ENCODE results near the gene NOL3. TPM values are rescaled to one million over a fixed set of nuclear protein-coding genes. Genes with fewer than 3 reads are reported as not detected.

Gene NOL3
- total RNA-seq, 1 donor from 2014 or later, result 86.3 TPM

DNA sequence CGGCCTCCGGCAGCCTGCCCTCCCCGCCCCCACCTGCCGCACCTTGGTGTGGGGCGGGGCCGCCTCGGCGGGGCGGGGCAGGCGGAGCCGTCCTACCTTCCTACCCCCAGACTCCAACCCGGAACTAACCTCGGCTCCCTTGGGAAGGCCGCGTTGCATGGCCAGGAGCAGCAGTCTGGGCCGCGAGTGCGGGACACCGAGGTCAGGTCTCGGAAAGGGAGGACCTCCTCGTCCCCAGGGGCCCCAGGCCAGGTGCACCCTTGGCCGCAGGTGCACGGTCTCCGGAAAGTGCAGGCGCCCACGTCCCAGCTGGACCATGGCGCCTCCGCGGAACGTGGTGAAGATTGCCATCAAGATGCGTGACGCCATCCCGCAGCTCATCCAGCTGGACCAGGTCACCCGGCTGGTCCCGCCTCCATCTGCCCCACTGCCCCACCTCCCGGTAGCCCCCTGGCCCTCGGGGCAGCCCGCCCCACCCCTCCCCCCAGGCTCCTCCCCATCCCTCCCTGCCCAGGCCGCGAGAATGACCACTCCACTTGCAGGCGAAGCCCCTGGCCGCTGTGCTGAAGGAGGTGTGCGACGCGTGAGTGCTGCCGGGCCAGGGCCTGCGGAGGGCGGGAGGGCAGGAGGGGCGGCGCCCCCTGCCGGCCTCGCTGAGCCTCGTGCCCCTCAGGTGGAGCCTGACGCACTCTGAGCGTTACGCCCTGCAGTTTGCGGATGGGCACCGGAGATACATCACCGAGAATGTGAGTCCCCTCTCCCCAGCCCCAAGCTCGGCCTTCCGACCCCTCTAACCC, 28.9 kb downstream of the NOL3 start, which contains the start of gene ELMO3:
Gene ELMO3 (plus strand): TSS at position 121 of the 797 bp plus-strand sequence. CDS start 196 bp downstream, at position 317.
- intact Hi-C loops (cut with DNase I), result no loop called here

GRCh38 chr16:67199808-67200198, 29.5 kb downstream of the NOL3 start:
- intact Hi-C loops (cut with DNase I), result no loop called here
- DNase-seq (ENCODE audit: low spot score), result no peak

More for the DNA sequence above, 28.9 kb downstream of the NOL3 start, which contains the start of gene ELMO3:
- no peak for DNase-seq (ENCODE audit: low spot score)

DNA sequence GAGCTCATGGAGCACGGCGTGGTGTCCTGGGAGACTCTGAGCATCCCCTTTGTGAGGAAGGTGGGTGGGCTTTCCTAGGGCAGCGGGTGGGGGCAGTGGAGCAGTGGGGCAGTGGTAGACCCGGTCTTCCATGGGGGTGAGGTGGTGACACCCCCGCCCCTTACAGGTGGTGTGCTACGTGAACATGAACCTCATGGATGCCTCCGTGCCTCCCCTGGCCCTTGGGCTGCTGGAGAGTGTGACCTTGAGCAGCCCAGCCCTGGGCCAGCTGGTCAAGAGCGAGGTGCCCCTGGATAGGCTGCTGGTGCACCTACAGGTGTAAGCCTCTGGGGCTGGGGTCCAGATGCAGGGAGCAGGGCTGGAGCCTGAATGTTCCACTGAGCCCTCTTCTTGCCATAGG, 30.2 kb downstream of the NOL3 start:
- intact Hi-C loops (cut with DNase I), result no loop called here
- no peak for DNase-seq (ENCODE audit: low spot score)

DNA sequence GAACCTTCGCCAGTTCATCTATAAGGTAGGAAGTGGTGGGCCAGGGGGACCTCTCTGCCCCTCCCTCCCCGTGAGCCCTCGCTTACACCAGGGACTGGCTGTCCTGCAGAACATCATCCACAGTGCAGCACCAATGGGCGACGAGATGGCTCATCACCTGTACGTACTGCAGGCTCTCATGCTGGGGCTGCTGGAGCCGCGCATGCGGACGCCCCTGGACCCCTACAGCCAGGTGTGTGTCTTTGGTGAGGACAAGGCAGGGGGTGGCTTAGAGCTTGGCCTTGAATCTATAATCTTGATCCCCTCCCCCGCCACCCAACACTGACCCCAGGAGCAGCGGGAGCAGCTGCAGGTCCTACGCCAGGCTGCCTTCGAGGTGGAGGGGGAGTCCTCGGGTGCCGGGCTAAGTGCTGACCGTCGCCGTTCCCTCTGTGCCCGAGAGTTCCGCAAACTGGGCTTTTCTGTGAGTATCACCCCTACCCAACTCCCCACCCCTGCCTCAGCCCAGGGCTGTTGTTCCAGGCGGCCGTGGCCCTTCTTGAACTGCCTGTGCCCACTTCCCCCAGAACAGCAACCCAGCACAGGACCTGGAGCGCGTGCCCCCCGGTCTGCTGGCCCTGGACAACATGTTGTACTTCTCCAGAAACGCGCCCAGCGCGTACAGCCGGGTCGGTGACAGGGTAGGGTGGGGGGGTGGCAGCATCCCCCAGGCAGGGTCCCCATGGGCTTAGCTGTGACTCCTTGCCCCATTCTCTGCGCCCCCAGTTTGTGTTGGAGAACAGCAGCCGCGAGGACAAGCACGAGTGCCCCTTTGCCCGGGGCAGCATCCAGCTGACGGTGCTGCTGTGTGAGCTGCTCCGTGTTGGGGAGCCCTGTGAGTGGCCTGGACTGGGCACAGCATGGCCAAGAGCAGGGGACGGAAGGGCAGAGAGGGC, 31.3 kb downstream of the NOL3 start:
- intact Hi-C loops (cut with DNase I), result no loop called here
- DNase-seq (ENCODE audit: low spot score), result no peak

GRCh38 chr16:67202426-67202825, 32.1 kb downstream of the NOL3 start:
- intact Hi-C loops (cut with DNase I), result no loop called here
- no peak for DNase-seq (ENCODE audit: low spot score)

DNA sequence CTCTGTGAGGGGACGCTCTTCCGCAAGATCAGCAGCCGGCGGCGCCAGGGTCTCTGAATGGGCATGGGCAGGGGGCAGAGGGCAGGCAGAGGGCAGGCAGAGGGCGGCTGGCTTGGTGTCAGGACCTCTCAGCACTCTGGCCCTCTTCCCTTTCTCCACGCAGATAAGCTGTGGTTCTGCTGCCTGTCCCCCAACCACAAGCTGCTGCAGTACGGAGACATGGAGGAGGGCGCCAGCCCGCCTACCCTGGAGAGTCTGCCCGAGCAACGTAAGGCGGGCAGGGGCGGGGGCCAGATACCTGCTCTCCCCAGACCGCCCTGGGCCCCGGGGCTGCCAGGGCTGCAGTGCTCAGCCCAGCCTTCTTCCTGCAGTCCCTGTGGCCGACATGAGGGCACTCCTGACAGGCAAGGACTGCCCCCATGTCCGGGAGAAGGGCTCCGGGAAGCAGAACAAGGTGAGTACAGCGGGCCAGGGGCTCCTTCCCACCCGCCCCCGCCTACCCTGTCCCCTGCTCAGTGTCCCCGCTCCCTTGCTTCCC, 32.7 kb downstream of the NOL3 start:
- intact Hi-C loops (cut with DNase I), result no loop called here
- no peak for DNase-seq (ENCODE audit: low spot score)

DNA sequence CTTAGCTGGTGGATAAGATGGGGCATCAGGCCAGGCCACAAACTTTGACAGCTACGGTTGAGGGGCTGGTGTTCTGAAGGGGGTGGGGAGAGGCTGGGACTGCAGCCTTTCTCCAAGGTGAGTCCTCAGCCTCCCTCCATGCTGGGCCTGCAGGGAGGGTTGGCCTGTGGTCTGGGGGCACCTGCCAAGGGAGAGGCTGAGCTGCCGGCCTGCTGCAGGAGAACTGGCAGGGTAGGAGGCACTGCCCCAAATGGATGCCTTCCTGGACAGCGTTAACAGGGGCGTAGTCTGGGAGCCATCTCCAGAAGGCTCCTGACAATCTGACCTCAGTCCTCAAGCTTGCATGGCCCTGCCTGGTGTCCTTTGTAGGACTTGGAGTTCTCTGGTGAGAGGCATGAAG, 33.7 kb downstream of the NOL3 start:
- no peak for DNase-seq (ENCODE audit: low spot score)
- intact Hi-C loops (cut with DNase I), result no loop called here

DNA sequence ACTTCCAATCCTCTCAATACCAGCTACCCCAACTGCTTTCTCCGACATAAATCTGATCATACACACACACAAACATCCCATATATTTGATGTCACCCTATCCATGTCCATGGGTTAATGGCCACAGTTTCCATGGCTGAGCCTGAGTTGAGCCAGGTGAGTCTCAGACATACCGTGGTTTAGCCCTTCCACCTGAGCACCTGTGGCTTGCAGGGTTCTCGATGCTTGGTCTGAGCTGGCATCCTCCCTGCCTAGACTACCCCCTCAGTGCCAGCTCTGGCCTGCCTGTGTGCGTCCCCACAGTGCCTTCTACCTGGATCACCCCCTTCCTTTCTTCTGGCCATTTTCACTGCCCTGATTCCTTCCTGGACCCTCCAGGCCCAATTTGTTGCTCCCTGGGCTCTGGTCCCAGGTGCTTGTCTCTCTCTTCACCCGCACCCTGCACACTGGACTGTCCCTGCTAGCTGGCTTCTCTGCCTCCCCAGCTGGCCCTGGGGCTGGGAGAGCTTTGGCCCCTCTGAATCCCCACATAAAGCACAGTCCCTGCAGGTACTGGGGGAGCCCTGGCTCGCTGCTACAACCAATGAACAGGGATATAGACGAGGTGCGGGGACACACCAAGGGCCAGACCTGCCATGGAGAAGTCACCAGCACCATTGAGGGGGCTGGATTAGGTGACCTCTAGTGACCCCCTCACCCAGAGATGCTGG, 35.9 kb downstream of the NOL3 start:
- DNase-seq (ENCODE audit: low spot score), result no peak
- intact Hi-C loops (cut with DNase I), result no loop called here

DNA sequence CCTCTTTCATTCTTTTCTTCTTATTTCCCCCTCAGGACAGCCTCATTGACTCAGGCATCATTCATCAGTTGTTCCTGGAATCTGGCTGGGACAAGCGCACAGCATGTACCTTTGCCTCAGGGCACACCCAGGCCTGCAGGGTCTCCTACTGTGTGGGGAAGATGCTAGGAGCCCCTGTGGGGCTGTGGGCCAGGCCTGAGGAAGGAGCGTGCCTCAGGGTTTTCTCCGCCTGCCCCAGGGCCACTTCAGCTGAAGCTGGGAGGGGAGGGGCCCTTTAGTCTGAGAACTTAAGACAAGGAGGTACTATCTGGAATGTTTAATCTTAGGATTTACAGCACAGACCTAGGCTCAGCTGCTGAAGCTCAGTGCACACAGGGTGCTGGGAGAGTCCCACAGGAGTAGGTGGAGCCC, 36.5 kb downstream of the NOL3 start:
- DNase-seq (ENCODE audit: low spot score), result no peak
- intact Hi-C loops (cut with DNase I), result no loop called here

GRCh38 chr16:67207249-67208091, 37.1 kb downstream of the NOL3 start:
- intact Hi-C loops (cut with DNase I), result no loop called here
- no peak for DNase-seq (ENCODE audit: low spot score)

DNA sequence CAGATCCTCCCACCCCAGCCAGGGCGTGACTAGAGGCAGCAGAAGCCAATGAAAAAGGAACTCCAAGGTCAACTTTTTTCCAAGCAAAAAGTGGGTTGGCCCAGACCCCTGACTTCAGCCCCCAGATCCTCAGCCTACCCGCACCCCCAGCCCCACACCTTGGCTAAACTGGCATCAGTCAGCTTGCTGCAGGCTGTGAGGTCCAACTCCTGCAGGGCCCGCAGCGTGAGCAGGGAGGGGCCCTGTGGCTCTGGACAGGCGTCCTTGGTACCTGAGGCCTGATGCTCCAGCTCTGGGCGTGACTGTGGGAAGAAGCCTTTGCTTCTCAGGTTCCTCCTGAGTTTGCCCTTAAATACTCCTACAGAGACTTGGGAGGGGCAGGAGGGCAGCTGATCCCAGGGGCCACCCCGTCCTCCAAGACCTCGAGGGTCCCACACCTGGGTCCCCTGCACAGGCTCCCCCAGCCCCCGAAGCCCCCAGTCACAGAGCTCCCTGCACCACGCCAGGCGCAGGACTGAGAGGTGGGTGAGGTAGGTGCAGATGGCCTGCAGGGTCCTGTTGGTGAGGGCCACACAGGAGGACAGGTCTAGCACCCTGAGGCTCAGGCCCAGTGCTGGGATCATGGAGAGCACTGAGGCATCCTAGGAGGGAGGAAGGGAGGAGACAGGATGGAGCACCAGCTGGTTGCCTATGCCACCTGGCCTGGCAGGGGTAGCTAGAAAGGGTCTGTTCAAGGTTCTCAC, 38.0 kb downstream of the NOL3 start:
- intact Hi-C loops (cut with DNase I), result no loop called here
- DNase-seq (ENCODE audit: low spot score), result no peak

DNA sequence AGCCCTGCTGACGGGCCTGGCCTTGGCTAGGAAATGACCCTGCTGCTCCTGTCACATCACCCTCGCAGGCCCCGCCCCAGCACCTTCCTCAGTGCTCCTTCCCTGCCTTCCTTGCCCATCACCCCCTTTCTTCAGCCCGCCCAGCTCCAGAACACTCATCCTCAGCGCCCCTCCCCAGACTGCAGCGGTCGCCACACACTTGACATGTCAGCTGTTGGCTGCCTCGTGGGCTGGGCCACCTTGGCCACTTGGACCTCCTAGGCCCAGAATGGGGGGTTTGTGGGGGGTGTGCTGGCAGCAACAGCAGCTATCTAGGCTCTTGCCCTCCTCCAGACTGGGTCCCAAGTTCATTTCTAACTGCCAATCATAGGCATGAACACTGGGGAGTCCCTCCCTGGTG, 39.2 kb downstream of the NOL3 start:
- intact Hi-C loops (cut with DNase I), result no loop called here
- no peak for DNase-seq (ENCODE audit: low spot score)

DNA sequence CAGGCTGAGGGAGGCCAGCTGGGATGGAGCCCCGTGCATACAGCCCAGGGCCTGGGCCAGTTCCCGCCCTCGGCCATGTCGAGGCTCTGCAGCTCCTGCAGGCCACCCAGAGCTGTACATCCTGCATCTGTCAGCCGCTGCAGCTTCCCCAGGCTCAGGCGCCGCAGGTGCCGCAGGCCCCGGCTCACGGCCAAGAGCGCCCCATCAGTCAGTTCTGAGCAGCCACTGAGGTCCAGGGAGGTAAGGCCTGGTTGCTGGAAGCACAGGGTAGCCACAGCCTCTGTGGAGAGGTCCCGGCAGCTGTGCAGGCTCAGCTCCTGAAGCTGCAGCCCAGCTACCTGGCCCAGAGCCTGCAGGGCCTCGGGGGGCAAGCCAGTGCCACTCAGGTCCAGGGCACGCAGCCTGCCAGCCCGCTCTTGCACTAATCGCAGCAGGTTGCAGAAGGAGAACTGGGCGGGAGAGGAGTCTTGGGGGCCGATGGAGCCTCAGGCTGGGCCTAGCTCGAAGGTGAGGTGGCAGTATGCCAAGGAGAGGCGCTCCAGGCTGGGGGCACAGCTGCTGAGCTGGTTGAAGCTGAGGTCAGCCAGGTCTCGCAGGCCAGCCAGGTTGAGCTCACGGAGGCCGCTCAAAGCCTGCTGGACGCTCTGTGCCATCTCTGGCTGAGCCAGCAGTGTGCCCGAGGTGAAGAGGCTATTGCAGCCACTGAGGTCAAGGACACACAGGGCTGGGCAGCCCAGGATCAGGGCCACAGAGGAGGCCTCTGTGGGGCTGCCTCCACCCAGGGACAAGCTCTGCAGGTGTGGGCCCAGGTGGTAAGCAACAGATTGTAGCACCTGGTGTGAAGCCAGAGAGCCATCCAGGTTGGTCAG, 40.0 kb downstream of the NOL3 start:
- intact Hi-C loops (cut with DNase I), result no loop called here
- DNase-seq (ENCODE audit: low spot score), result no peak

DNA sequence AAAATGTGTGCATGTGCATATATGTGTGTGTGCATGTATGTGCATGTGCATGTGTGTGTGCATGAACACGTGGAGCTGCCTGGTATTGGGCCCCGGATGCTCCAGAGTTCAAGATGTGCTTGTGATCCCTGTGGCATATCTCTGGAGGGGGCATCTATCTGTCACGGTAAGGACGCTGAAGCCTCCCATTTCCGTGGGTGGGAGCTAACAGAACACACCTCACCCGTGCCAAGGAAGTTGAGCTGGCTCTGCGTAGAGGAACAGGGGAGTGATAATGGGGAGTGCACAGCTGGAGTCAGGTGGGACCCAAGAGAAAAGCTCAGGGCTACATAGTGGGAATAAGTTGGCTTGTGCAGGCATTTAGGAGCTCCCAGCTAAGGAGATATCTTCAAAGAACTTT, 41.3 kb downstream of the NOL3 start:
- DNase-seq (ENCODE audit: low spot score), result no peak
- intact Hi-C loops (cut with DNase I), result no loop called here

DNA sequence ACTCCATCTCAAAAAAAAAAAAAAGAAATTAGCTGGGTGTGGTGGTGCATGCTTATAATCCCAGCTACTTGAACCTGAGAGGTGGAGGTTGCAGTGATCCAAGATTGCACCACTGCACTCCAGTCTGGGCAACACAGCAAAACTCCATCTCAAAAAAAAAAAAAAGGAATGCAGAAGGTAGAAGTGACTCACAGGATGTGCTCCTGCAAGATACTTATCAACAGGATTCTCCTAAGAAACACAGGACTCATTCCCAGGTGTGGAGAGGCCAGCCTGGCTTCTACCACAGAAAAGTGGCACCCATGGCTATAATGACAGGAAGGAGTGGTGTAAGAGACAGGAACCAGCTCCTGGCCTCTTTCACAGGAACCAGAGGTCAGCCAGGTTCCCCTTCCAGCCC, 42.4 kb downstream of the NOL3 start:
- DNase-seq (ENCODE audit: low spot score), result no peak
- intact Hi-C loops (cut with DNase I), result no loop called here

- intact Hi-C loops (cut with DNase I), result no loop called here
- no peak for DNase-seq (ENCODE audit: low spot score)
Observed at GRCh38 chr16:67213197-67214019, 43.1 kb downstream of the NOL3 start.

All from cardiac septum (tissue), 1 donor.